GM12892 (cell line): Measurements from ENCODE around the gene ZNF746.

ENCODE experiments used
- POLR2A ChIP-seq: IDR thresholded peaks from 2 replicates; pipeline ENCODE4 v1.6.1; 2011; ENCODE audit warnings: low read depth, low read length, control low read depth
- POLR2AphosphoS5 ChIP-seq: IDR thresholded peaks from 2 replicates; pipeline ENCODE4 v1.6.1; 2011; ENCODE audit warnings: low read depth, low read length, control low read depth

GRCh38 chr7:149501651-149502050, 4.0 kb upstream of the ZNF746 start:
- TF ChIP-seq POLR2AphosphoS5: no peak
- TF ChIP-seq POLR2A: no peak
